GM19463 (cell line): ENCODE results near the gene ZNHIT1.

Experiments used
- ATAC-seq: cut with Tn5 transposase; IDR thresholded peaks from one replicate; pipeline ENCODE4 v1.9.1; 2021; ENCODE audit warnings: mild to moderate bottlenecking, moderate library complexity; ENCODE audit not compliant: unreplicated experiment

The ZNHIT1 gene

GRCh38 chr7:101217388-101218235 lies at the start of gene ZNHIT1, which contains the start of gene PLOD3:
Gene ZNHIT1 (plus strand): TSS chr7:101218165. CDS start chr7:101218196, 31 bp downstream.
Gene PLOD3 (minus strand): TSS chr7:101217581. CDS start chr7:101217274, 307 bp downstream.
- peak; percentile 62 for ATAC-seq

- ATAC-seq, result no peak
These were observed 49.4 kb upstream of the ZNHIT1 start for GRCh38 chr7:101168412-101169049.

- no peak for ATAC-seq
These were observed 48.7 kb upstream of the ZNHIT1 start for GRCh38 chr7:101169110-101169837.

- no peak for ATAC-seq
These were observed 48.0 kb upstream of the ZNHIT1 start for GRCh38 chr7:101169838-101170551.

- no peak for ATAC-seq
These were observed 47.1 kb upstream of the ZNHIT1 start for GRCh38 chr7:101170617-101171441.

- no peak for ATAC-seq
These were observed 46.5 kb upstream of the ZNHIT1 start for GRCh38 chr7:101171442-101171837.

- ATAC-seq, result no peak
These were observed 45.7 kb upstream of the ZNHIT1 start for GRCh38 chr7:101172005-101172853.

- ATAC-seq, result no peak
These were observed 44.9 kb upstream of the ZNHIT1 start for GRCh38 chr7:101172854-101173751.

- ATAC-seq, result no peak
These were observed 44.2 kb upstream of the ZNHIT1 start for GRCh38 chr7:101173752-101174244.

GRCh38 chr7:101174322-101174854 lies 43.6 kb upstream of the ZNHIT1 start:
- no peak for ATAC-seq

GRCh38 chr7:101175664-101176063 lies 42.3 kb upstream of the ZNHIT1 start:
- no peak for ATAC-seq

- ATAC-seq, result no peak
These were observed 40.3 kb upstream of the ZNHIT1 start for GRCh38 chr7:101177644-101178043.

- no peak for ATAC-seq
These were observed 38.8 kb upstream of the ZNHIT1 start for GRCh38 chr7:101179117-101179516.

GRCh38 chr7:101179713-101180112 lies 38.3 kb upstream of the ZNHIT1 start:
- no peak for ATAC-seq

GRCh38 chr7:101180130-101180755 lies 37.7 kb upstream of the ZNHIT1 start, which contains the start of gene NAT16:
Gene NAT16 (minus strand): TSS chr7:101180293. CDS start chr7:101174807, 5,486 bp downstream.
- no peak for ATAC-seq

GRCh38 chr7:101185258-101185839 lies 32.6 kb upstream of the ZNHIT1 start:
- ATAC-seq, result no peak

- no peak for ATAC-seq
These were observed 31.8 kb upstream of the ZNHIT1 start for GRCh38 chr7:101186194-101186593.
